BJ (cell line): ENCODE data around the gene LIMCH1. TPM values are rescaled to one million over a fixed set of nuclear protein-coding genes. Genes with fewer than 3 reads are reported as not detected.
"Not testable (repeated sequence)": the region's sequence is repeated elsewhere in the genome, so short reads cannot be mapped to it uniquely, and the experiment has no call there.

ENCODE experiments used
- CTCF ChIA-PET: fragments of 350-600 bp; formaldehyde crosslinking; extraction: SDS; loops from one replicate; lab custom pipeline; 2021; ENCODE audit warnings: antibody characterized with exemption, inconsistent platforms; lab: Yijun Ruan, JAX
- POLR2A ChIA-PET: fragments of 300-600 bp; sonication (Branson Sonifier 250); formaldehyde crosslinking; extraction: SDS; loops from one replicate; lab custom pipeline; 2021; ENCODE audit warnings: antibody characterized with exemption; lab: Charles Lee
- DNase-seq: peaks from one replicate; pipeline ENCODE4 v3.0.0-alpha.2; 2011; ENCODE audit warnings: low read depth
- H3K27me3 ChIP-seq: 2 replicates; pipeline ENCODE4 v1.6.0; 2011; ENCODE audit warnings: low read length; ENCODE audit not compliant: control insufficient read depth, insufficient read depth
- H3K36me3 ChIP-seq: 2 replicates; pipeline ENCODE4 v1.5.1; 2011; ENCODE audit warnings: low read length; ENCODE audit not compliant: control insufficient read depth, insufficient read depth
- H3K4me3 ChIP-seq: 2 replicates; pipeline ENCODE4 v1.5.1; 2011; ENCODE audit warnings: low read depth, mild to moderate bottlenecking, control low read depth, low read length
- polyA plus RNA-seq: library from polyadenylated mRNA; depleted of rRNA; stranded (reverse); fragments of >200 nt; gene quantifications from 2 replicates; pipeline ENCODE4 v1.2.3, GENCODE V29; 2011
- TF ChIP-seq, protein P1 (sequence below): IDR thresholded peaks from 2 replicates; pipeline ENCODE4 v1.5.1; 2011; ENCODE audit warnings: low read depth, mild to moderate bottlenecking, control low read depth, inconsistent platforms, low read length, moderate library complexity; ENCODE audit not compliant: insufficient read depth

Gene LIMCH1
- polyA plus RNA-seq, 1 experiment = 133 TPM

DNA sequence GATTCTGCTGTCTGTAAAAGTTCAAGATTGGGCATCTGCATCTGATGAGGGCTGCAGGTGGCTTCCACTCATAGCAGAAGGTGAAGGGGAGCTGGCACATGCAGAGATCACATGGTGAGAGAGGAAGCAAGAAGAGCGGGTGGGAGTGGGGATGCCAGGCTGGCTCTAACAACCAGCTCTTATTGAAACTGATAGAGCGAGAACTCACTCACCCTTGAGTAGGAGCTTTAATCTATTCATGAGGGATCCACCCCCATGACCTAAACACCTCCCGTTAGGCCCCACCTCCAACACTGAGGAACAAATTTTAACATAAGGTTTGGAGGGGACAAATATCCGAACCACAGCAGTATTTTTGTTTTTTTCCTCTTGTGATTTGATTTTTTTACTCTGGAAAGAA, 164.8 kb downstream of the LIMCH1 start:
- Histone ChIP-seq H3K27me3 (no peaks in the 10 kb centered on the region), H3K36me3 (no peaks in the 10 kb centered on the region), H3K4me3 (no peak overlapping the region)
- POLR2A ChIA-PET = no interaction called here
- no peak for DNase-seq
- CTCF ChIA-PET = no interaction called here
- TF ChIP-seq, protein P1, sequence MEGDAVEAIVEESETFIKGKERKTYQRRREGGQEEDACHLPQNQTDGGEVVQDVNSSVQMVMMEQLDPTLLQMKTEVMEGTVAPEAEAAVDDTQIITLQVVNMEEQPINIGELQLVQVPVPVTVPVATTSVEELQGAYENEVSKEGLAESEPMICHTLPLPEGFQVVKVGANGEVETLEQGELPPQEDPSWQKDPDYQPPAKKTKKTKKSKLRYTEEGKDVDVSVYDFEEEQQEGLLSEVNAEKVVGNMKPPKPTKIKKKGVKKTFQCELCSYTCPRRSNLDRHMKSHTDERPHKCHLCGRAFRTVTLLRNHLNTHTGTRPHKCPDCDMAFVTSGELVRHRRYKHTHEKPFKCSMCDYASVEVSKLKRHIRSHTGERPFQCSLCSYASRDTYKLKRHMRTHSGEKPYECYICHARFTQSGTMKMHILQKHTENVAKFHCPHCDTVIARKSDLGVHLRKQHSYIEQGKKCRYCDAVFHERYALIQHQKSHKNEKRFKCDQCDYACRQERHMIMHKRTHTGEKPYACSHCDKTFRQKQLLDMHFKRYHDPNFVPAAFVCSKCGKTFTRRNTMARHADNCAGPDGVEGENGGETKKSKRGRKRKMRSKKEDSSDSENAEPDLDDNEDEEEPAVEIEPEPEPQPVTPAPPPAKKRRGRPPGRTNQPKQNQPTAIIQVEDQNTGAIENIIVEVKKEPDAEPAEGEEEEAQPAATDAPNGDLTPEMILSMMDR = no peak

DNA sequence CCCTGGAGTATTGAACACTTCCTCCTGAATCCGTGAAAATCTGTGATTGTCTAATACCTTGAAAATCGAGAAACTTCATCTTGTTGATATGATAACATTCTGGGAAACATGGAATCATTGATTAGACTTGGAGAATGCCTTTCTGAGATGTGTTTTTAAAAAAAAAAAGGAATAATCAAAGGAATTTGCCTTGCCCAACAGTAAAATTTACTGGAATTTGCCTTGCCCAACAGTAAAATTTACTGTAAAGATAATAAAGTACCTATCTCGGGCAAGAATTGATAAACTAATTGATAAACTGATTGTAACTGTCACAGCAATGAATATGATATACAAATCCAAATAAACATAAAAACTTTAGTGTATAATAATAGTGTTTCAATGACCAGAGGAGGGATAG, 165.8 kb downstream of the LIMCH1 start:
- ChIA-PET CTCF (interaction anchor here (1.6 kb wide), 1 partner anchor 16 kb away, joined by 3 read pairs; no protein-coding TSS in a partner anchor), POLR2A (no interaction called here)
- TF ChIP-seq, protein P1 = no peak
- no peaks in the 10 kb centered on the region for H3K36me3 ChIP-seq
- no peaks in the 10 kb centered on the region for H3K27me3 ChIP-seq
- no peak overlapping the region for H3K4me3 ChIP-seq
- no peak for DNase-seq

DNA sequence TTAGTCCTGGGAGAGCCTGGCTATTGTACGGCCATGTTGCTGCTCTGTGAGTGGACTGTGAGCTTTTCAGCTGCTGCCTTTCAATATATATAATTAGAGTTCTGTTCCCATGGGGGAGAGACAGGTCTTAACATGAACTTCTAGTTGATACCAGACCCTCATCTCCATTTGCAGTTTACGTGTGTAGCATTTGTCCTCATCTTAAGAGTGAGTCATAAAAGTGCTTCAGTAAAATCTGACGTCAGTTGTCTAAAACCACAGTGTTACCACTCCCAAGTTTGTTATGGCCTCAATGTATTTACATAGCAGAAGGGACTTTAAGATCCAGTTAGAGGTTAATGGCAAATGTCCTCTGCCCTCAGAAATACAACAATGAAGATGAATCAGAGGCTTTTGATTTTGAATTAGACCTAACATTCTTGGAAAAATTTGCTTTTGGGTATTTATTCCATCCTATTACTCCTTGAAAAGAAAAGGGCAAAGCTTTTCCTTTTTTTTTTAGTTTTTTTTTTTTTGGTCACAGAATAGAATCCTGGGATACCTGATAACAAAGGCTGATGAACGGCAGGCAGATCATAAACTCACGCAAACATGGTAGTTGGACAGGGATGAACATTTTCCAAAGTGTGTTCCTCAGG, 172.0 kb downstream of the LIMCH1 start:
- Histone ChIP-seq H3K36me3 (no peaks in the 10 kb centered on the region), H3K4me3 (no peak overlapping the region), H3K27me3 (no peaks in the 10 kb centered on the region)
- ChIA-PET CTCF (interaction anchor here (1.2 to 1.5 kb wide), 2 partner anchors 17 to 173 kb away, joined by 3 to 4 read pairs; no protein-coding TSS in a partner anchor), POLR2A (no interaction called here)
- TF ChIP-seq, protein P1 = no peak
- DNase-seq = peak; percentile 53

DNA sequence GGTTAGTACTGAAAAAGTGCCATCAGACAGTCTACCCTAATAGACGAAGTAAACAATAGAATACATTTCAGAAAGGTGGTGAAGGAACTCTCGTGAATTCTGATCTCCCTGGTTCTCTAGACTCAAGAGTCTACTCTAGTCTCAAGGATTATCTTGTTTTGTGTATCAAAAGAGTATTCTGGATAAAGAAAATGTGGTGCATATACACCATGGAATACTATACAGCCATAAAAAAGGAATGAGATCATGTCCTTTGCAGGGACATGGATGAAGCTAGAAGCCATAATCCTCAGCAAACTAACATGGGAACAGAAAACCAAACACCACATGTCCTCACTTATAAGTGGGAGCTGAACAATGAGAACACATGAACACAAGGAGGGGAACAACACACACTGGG, 173.7 kb downstream of the LIMCH1 start:
- DNase-seq, H3K27me3 ChIP-seq, CTCF ChIA-PET, H3K4me3 ChIP-seq, H3K36me3 ChIP-seq, POLR2A ChIA-PET: not testable (repeated sequence)

DNA sequence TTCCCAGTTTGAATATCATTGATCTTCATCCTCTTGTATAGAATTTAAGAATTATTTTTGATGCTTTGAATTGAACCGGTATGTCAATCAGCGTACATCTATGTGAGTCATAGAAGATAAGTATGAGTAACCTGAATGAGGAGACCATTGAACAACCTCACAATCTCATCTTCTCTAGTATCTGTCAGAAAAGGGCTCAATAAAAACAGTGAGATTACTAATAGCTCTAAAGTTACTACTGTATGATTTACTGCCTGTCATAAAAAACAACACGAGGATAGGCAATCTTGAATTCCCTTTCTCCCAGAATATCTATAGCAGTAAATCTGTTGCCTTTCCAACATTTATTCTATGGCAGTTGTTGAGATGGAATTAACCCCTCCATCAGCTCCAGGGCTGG, 174.5 kb downstream of the LIMCH1 start:
- TF ChIP-seq, protein P1 = no peak
- ChIA-PET POLR2A (no interaction called here), CTCF (no interaction called here)
- H3K27me3 ChIP-seq = no peaks in the 10 kb centered on the region
- no peak overlapping the region for H3K4me3 ChIP-seq
- no peaks in the 10 kb centered on the region for H3K36me3 ChIP-seq
- no peak for DNase-seq

DNA sequence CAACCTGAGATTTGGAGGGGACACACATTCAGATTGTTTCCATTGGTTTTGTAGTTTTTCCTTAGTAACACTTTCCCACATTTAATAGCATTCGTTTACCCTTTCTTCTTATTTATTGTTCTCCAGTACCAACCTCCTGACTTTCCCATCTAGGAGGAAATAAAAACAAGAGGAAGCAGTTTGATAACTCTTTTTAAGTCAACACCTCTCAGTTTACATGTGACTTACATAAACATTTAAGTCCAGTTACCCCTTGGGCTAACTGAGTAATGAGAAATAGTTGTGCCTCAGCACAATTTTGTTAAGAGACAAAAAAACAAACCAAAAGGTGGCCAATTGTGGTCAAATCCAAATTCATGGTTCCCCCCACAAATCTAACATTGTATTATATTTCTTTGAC, 175.8 kb downstream of the LIMCH1 start:
- no peaks in the 10 kb centered on the region for H3K36me3 ChIP-seq
- TF ChIP-seq, protein P1 = no peak
- POLR2A ChIA-PET = no interaction called here
- H3K4me3 ChIP-seq = no peak overlapping the region
- no peak for DNase-seq
- H3K27me3 ChIP-seq = no peaks in the 10 kb centered on the region
- CTCF ChIA-PET = no interaction called here
